Small intestine (tissue), 7 donors: ENCODE data around the gene GSE1. TPM values are rescaled to one million over a fixed set of nuclear protein-coding genes. Genes with fewer than 3 reads are reported as not detected.
A peak's percentile ranks its signal among the peaks of the same experiment; 100 is the strongest.

ENCODE experiments used
- DNase-seq, 2 donors: peaks; one replicate each; pipeline versions ENCODE4 v3.0.0 to v3.0.0-alpha.2; 2013
- FAIRE-seq: peaks from 2 replicates; lab custom pipeline; 2012; peaks lifted over from hg19 to GRCh38; lab: Jason Lieb, UNC
- H3K27ac ChIP-seq, 3 donors: one replicate each; pipeline ENCODE4 v1.5.1; 2013; ENCODE audit warnings: low read length in 2 of 3, mild to moderate bottlenecking in 2 of 3, control low read depth in 1 of 3, inconsistent platforms in 1 of 3, low read depth in 1 of 3, moderate library complexity in 1 of 3
- H3K27me3 ChIP-seq, 3 donors: one replicate each; pipeline ENCODE4 v1.6.1; 2013; ENCODE audit warnings: low read length in 3 of 3, inconsistent platforms in 1 of 3; ENCODE audit not compliant: control insufficient read depth in 3 of 3, insufficient read depth in 3 of 3
- H3K36me3 ChIP-seq, 3 donors: one replicate each; pipeline ENCODE4 v1.6.1; 2013; ENCODE audit warnings: low read length in 3 of 3, inconsistent platforms in 1 of 3, low read depth in 1 of 3, mild to moderate bottlenecking in 1 of 3, moderate library complexity in 1 of 3; ENCODE audit not compliant: control insufficient read depth in 3 of 3, insufficient read depth in 2 of 3
- H3K4me1 ChIP-seq, 3 donors: one replicate each; pipeline ENCODE4 v1.6.1; 2013; ENCODE audit warnings: low read length in 2 of 3, inconsistent platforms in 1 of 3, low read depth in 1 of 3, mild to moderate bottlenecking in 1 of 3, moderate library complexity in 1 of 3; ENCODE audit not compliant: control insufficient read depth in 3 of 3, insufficient read depth in 2 of 3
- H3K4me3 ChIP-seq, 3 donors: one replicate each; pipeline ENCODE4 v1.5.1; 2013; ENCODE audit warnings: low read length in 3 of 3, control low read depth in 1 of 3, inconsistent platforms in 1 of 3, low read depth in 1 of 3, mild to moderate bottlenecking in 1 of 3, moderate library complexity in 1 of 3
- H3K9me3 ChIP-seq, 2 donors: one replicate each; pipeline ENCODE4 v1.6.1; 2013; ENCODE audit warnings: low read depth in 1 of 2, low read length in 1 of 2; ENCODE audit not compliant: control insufficient read depth in 2 of 2, insufficient read depth in 1 of 2
- WGBS, 3 donors: extraction: QIAGEN DNeasy Blood & Tissue Kit; methylation state at CpG; one replicate each; pipeline ENCODE4 v1.1.7; 2013; 5-methylcytosine and 5-hydroxymethylcytosine counted together
- polyA plus RNA-seq, 4 donors: library from polyadenylated mRNA; stranded (reverse) in 3 of 4; unstranded in 1 of 4; fragments of 200-250 nt in 3 of 4; fragments of 120-200 nt in 1 of 4; gene quantifications; one replicate each; pipeline versions ENCODE4 v1.2.1 to v1.2.3, GENCODE V29; 2013
- donor health status: healthy with polysubstance abuse.
- donor health status: control.
- donor health status: control.
- donor health status: Bipolar disorder and iron deficiency.
- donor health status: healthy.

GSE1 gene
- polyA plus RNA-seq, 4 donors, result 9.2 to 96.1 (median 17.7) TPM

DNA sequence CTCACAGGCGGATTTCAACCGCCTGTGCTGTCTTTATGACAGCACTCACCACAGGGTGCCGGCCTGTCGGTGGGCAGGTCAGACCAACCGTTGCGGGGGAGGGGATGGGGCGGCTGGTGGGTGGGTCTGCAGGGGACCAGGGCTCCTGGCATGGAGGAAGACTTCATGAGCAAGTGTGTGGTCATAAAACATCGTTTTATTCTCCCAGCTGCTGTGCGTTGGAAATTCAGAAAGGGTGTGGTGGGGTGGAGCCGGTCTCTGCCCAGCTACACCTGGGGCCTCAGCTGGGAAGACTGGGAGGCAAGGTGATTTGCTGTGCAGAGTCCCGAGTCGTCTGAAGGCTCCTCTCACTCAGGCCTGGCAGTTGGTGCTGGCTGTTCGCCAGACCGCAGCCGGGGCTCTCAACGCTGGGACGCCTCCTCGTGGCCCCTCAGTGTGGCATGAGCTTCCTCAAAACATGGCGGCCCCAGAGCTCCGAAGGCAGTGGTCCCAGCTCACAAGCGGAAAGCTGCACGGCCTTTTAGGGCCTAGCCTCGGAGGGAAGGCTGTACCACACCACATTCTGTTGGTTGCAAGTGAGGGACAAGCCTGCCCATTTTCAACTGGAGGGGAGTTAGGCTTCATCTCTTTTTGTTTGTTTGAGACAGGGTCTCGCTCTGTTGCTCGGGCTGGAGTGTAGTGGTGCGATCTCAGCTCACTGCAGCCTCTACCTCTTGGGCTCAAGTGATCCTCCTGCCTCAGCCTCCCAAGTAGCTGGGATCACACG is 45.8 kb upstream of the GSE1 start:
- Histone ChIP-seq H3K4me3 (no peak overlapping the region), H3K9me3 (peaks cover 0 to 18% of the 10 kb centered on the region in 2 donors), H3K4me1 (peaks cover 8 to 64% (median 15%) of the 10 kb centered on the region in 3 donors), H3K27me3 (no peaks in the 10 kb centered on the region), H3K27ac (peak overlapping the region; percentile 4 to 88 (median 88)), H3K36me3 (peaks cover 0 to 59% (median 0%) of the 10 kb centered on the region in 3 donors)
- no peak for FAIRE-seq
- peak; percentile 88 to 95 for DNase-seq
- 37 to 65% (median 49%) methylated on average over 27 of the region's 27 CpGs for WGBS, 3 donors

DNA sequence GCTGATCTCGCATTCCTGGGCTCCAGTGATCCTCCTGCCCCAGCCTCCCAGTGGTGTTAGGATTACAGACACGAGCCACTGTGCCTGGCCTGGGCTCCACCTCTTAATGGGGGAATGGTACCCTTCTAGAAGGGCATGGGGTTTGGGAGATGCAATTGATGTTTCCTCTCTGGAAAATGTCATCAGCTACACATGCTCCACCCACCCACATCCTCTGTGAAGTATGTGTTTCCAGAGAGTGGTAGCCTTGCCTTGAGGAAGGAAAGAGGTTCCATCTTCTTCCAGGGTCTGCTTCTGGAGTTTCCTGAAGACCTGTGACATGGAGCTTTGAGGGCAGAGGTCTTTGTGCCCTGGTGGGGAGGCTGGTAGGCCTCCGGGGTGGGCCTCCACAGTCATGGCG is 45.2 kb upstream of the GSE1 start:
- Histone ChIP-seq H3K9me3 (peaks cover 0 to 18% of the 10 kb centered on the region in 2 donors), H3K36me3 (peaks cover 0 to 63% (median 0%) of the 10 kb centered on the region in 3 donors), H3K4me1 (peaks cover 8 to 58% (median 15%) of the 10 kb centered on the region in 3 donors), H3K4me3 (no peak overlapping the region), H3K27me3 (no peaks in the 10 kb centered on the region), H3K27ac (peak overlapping the region; percentile 4 to 88 (median 88))
- FAIRE-seq (no peak), DNase-seq (no peak)
- 83 to 92% (median 86%) methylated on average over 4 of the region's 4 CpGs for WGBS, 3 donors

GRCh38 chr16:85568519-85568918 is 44.6 kb upstream of the GSE1 start:
- WGBS, 3 donors, result 32 to 62% (median 48%) methylated on average over 8 of the region's 8 CpGs
- FAIRE-seq (no peak), DNase-seq (peak; percentile 93 to 96)
- H3K27ac ChIP-seq, result peak overlapping the region; percentile 56 to 88 (median 88)
- H3K27me3 ChIP-seq, result no peaks in the 10 kb centered on the region
- no peak overlapping the region for H3K4me3 ChIP-seq
- peaks cover 0 to 18% of the 10 kb centered on the region in 2 donors for H3K9me3 ChIP-seq
- H3K4me1 ChIP-seq, result peaks cover 8 to 58% (median 15%) of the 10 kb centered on the region in 3 donors
- H3K36me3 ChIP-seq, result peaks cover 0 to 62% (median 0%) of the 10 kb centered on the region in 3 donors

DNA sequence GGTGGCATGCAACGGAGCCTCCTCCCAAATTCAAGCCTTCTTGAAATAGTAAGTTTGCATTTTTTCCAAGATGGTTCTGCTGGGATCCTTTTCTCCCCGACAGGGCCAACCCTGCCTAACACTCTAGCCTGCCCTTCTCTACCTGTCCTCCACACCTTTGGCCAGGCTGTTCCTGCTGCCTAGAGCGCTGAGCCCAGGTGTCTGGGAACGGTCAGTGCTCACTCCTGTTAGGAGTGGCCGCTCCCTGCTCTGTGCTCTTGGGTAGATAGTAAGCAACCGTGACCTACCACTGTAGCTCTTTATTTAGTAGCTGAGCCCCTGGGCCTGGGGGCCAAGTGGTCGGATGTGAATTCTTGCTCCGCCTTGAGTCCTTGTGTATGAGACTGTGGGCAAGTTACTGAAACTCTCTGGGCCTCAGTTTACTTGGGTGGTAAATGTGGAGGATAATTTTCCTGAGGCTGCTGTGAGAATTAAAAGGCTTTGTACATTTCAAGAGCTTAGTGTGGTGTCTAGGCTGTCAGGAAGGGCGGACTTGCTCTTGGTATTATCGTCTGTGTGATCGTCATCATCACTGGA is 44.0 kb upstream of the GSE1 start:
- peaks cover 8 to 59% (median 16%) of the 10 kb centered on the region in 3 donors for H3K4me1 ChIP-seq
- DNase-seq (peak in 1 of 2 donors; percentile 55), FAIRE-seq (no peak)
- H3K4me3 ChIP-seq, result no peak overlapping the region
- peaks cover 0 to 56% (median 0%) of the 10 kb centered on the region in 3 donors for H3K36me3 ChIP-seq
- no peaks in the 10 kb centered on the region for H3K27me3 ChIP-seq
- WGBS, 3 donors, result 80 to 87% (median 81%) methylated on average over 11 of the region's 11 CpGs
- H3K27ac ChIP-seq, result peak overlapping the region; percentile 56 to 82 (median 77)
- H3K9me3 ChIP-seq, result peaks cover 0 to 18% of the 10 kb centered on the region in 2 donors

DNA sequence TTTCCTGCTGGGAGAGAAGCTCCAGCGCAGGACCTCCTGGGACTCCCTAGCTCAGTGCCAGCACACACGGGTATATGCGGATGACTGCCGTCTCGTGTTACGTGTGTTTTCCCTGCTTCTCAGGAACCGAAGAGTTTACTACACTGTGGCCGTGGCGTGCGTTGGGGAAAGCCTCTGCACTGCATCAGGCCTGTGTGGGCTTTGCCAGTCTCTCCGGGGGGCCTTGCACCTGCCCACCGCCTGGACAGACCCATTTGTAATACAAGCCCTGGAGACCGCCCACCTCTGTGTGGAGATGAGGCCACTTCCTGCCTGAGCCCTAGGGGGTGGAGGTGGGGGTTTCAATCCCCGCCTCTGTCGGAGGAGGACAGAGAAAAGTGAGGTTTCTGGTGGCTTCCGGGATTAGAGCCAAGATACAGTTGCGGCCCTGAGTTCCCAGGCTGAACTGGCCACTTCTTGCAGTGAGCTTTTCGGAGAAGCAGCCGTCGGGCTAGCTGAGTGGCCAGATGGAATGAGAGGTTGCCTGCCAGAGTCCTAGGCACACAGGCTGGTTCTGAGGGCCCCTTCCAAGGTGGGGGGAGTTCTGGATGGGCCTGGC is 43.4 kb upstream of the GSE1 start:
- WGBS, 3 donors, result 51 to 85% (median 63%) methylated on average over 20 of the region's 20 CpGs
- FAIRE-seq, result no peak
- Histone ChIP-seq H3K4me1 (peaks cover 10 to 65% (median 17%) of the 10 kb centered on the region in 3 donors), H3K27me3 (no peaks in the 10 kb centered on the region), H3K27ac (peak overlapping the region in 2 of 3 donors; percentile 68 to 82), H3K9me3 (peaks cover 0 to 18% of the 10 kb centered on the region in 2 donors), H3K36me3 (peaks cover 0 to 54% (median 0%) of the 10 kb centered on the region in 3 donors), H3K4me3 (peak overlapping the region in 1 of 3 donors; percentile 10)
- no peak for DNase-seq

DNA sequence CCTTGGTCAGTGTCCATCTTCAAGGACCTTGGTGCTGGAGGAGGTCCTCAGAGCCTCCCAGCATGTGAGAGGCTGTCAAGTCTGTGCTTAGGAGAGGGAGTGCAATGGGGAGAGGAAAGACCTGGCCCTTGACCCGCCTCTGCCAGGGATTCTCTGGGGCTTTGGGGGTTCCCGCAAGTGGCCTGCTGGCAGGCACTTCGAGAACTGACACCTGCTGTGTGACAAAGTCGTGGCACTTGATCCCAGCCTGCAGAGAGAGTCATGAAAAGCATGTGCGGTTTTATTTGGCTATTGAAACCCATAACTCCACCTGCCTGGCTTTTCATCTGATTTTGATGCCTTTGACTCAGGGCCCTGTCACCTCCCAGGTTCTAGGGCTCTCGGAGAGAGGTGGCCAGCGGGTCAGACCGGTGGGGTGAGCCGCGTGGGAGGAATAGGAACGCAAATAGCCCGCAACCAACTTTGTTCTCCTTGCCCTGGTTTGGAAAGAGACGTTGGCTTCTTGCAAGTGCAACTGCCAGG is 42.8 kb upstream of the GSE1 start:
- no peak for FAIRE-seq
- Histone ChIP-seq H3K27ac (peak overlapping the region in 2 of 3 donors; percentile 68 to 82), H3K36me3 (peaks cover 0 to 52% (median 0%) of the 10 kb centered on the region in 3 donors), H3K4me3 (peak overlapping the region in 1 of 3 donors; percentile 10), H3K9me3 (peaks cover 0 to 18% of the 10 kb centered on the region in 2 donors), H3K27me3 (no peaks in the 10 kb centered on the region), H3K4me1 (peaks cover 13 to 70% (median 18%) of the 10 kb centered on the region in 3 donors)
- no peak for DNase-seq
- 35 to 60% (median 59%) methylated on average over 13 of the region's 13 CpGs for whole genome bisulfite sequencing, 3 donors

DNA sequence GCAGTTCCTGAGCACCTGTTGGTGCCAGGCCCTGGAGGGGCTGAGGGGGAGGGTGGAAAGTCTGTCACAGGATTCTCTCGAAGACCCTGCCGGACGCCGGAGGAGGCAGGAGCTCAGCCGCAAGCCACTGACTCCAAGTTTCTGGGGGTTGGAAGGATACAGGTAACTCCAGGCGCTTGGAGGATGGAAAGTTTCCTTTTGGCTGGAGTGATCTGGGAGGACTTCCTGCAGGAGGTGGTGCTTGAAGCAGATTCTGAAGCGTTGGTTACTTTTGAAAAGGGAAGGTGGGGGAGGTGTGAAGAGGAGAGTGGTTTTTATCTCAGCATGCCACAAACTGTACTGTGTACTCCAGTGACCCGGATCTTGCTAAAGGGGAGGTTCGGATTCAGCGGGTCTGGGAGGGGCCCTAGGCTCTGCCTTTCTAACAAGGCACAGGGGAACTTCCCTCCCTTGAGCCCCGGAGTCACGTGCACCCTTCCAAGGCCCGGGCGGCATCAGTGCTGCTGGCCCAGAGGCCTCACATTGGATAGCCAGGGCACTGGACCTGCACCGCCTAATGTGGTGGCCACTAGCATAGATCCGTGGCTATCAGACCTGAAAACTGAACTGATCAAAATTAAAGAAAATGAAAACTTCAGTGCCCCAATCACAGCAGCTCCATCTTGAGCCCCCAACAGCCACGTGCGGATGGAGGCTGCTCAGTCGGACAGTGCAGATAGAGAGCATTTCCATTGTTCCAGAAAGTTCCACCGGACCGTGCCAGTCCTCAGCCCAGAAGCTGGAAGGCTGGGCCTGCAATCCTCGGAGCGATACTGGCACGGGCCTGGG is 42.2 kb upstream of the GSE1 start:
- DNase-seq (no peak), FAIRE-seq (no peak)
- H3K9me3 ChIP-seq, result peaks cover 0 to 18% of the 10 kb centered on the region in 2 donors
- H3K4me1 ChIP-seq, result peaks cover 13 to 72% (median 19%) of the 10 kb centered on the region in 3 donors
- H3K27me3 ChIP-seq, result no peaks in the 10 kb centered on the region
- WGBS, 3 donors, result 68 to 78% (median 77%) methylated on average over 24 of the region's 24 CpGs
- H3K36me3 ChIP-seq, result peaks cover 0 to 45% (median 0%) of the 10 kb centered on the region in 3 donors
- H3K4me3 ChIP-seq, result peak overlapping the region in 1 of 3 donors; percentile 3
- H3K27ac ChIP-seq, result peak overlapping the region in 1 of 3 donors; percentile 82
